HCT116 (cell line): Measurements from ENCODE around the gene FERMT1. TPM values are rescaled to one million over a fixed set of nuclear protein-coding genes. Genes with fewer than 3 reads are reported as not detected.

Experiments used
- ATAC-seq: fragments of 200-7000 bp; cut with Tn5 transposase; 2 replicates; pipeline ENCODE4 v1.9.1; 2020; ENCODE audit warnings: mild to moderate bottlenecking, moderate library complexity
- BruUV-seq: library from RNA; stranded (reverse); fragments of 400-500 nt; replicated peaks from 2 replicates; lab custom pipeline; 2021; lab: Mats Ljungman, UMichigan
- CTCF ChIA-PET: fragments of 300-600 bp; sonication (Branson Sonifier 250); formaldehyde crosslinking; loops from one replicate; lab custom pipeline; 2021; ENCODE audit warnings: antibody characterized with exemption; lab: Charles Lee
- POLR2A ChIA-PET: fragments of 300-600, 350-600 bp; sonication (Branson Sonifier 250); formaldehyde crosslinking; loops from one replicate; lab custom pipeline; 2021; ENCODE audit warnings: antibody characterized with exemption; lab: Charles Lee
- RAD21 ChIA-PET, 2 experiments: fragments of 300-600 bp; sonication (Branson Sonifier 250); formaldehyde crosslinking; loops; one replicate each; lab custom pipeline; 2023; ENCODE audit warnings: low total read pairs in 2 of 2; ENCODE audit not compliant: uncharacterized antibody in 2 of 2, unreplicated experiment in 2 of 2, low non-redundant PET in 1 of 2; lab: Charles Lee
- DNase-seq: peaks from one replicate; pipeline ENCODE4 v3.0.0-alpha.2; 2010; ENCODE audit warnings: low read depth, low spot score
- H2AFZ ChIP-seq: fragments of 200-600 bp; shearing (Covaris generic), sonication (generic); 2 replicates; pipeline ENCODE4 v1.6.1; 2017; ENCODE audit warnings: low read depth, mixed run types, mixed read lengths, antibody characterized with exemption, low read length; ENCODE audit not compliant: poor library complexity, severe bottlenecking
- H3K27ac ChIP-seq: 2 replicates; pipeline ENCODE4 v1.5.1; 2012; ENCODE audit warnings: low read depth, low read length
- H3K27me3 ChIP-seq: fragments of 200-600 bp; sonication (generic); 2 replicates; pipeline ENCODE4 v1.6.1; 2016; ENCODE audit warnings: mixed run types, low read length, mixed read lengths; ENCODE audit not compliant: insufficient read depth
- H3K36me3 ChIP-seq, 2 experiments: fragments of 200-500 bp in 1 of 2; fragments of 200-600 bp in 1 of 2; sonication (Bioruptor generic) in 1 of 2; sonication (generic) in 1 of 2; 2 replicates each; pipeline versions ENCODE4 v1.5.1 to v1.6.1; 2014 to 2016; ENCODE audit warnings: low read length in 2 of 2, inconsistent platforms in 1 of 2, mixed read lengths in 1 of 2, mixed run types in 1 of 2; ENCODE audit not compliant: insufficient read depth in 2 of 2, control insufficient read depth in 1 of 2
- H3K4me1 ChIP-seq, 2 experiments: fragments of 200-600 bp in 1 of 2; sonication (generic) in 1 of 2; 2 replicates each; pipeline versions ENCODE4 v1.5.1 to v1.6.1; 2012 to 2017; ENCODE audit warnings: low read length in 2 of 2, inconsistent platforms in 1 of 2, mild to moderate bottlenecking in 1 of 2, mixed read lengths in 1 of 2, mixed run types in 1 of 2, moderate library complexity in 1 of 2; ENCODE audit not compliant: insufficient read depth in 2 of 2, control insufficient read depth in 1 of 2
- H3K4me2 ChIP-seq: fragments of 200-600 bp; sonication (generic); 2 replicates; pipeline ENCODE4 v1.6.1; 2017; ENCODE audit warnings: mixed run types, low read length, mixed read lengths
- H3K4me3 ChIP-seq, 2 experiments: fragments of 200-600 bp in 1 of 2; sonication (generic) in 1 of 2; replicated peaks in 1 of 2; 2 replicates each; pipeline ENCODE4 v1.5.1; 2011 to 2016; ENCODE audit warnings: low read length in 2 of 2, control low read depth in 1 of 2, low read depth in 1 of 2, mild to moderate bottlenecking in 1 of 2, mixed read lengths in 1 of 2, mixed run types in 1 of 2
- H3K79me2 ChIP-seq: fragments of 200-600 bp; sonication (generic); 2 replicates; pipeline ENCODE4 v1.6.1; 2017; ENCODE audit warnings: mild to moderate bottlenecking, mixed run types, low read length, moderate library complexity, mixed read lengths; ENCODE audit not compliant: insufficient read depth
- H3K9ac ChIP-seq: fragments of 200-600 bp; sonication (generic); 2 replicates; pipeline ENCODE4 v1.6.1; 2016; ENCODE audit warnings: low read length, mixed read lengths
- H3K9me2 ChIP-seq: fragments of 200-600 bp; sonication (generic), shearing (Covaris generic); 2 replicates; pipeline ENCODE4 v1.6.1; 2017; ENCODE audit warnings: mixed run types, mild to moderate bottlenecking, moderate library complexity; ENCODE audit not compliant: insufficient read depth
- H3K9me3 ChIP-seq, 2 experiments: fragments of 200-500 bp in 1 of 2; fragments of 200-600 bp in 1 of 2; sonication (Bioruptor generic) in 1 of 2; sonication (generic) in 1 of 2; 2 replicates each; pipeline ENCODE4 v1.6.1; 2014 to 2017; ENCODE audit warnings: low read length in 2 of 2, mixed read lengths in 2 of 2, inconsistent platforms in 1 of 2, low read depth in 1 of 2, mild to moderate bottlenecking in 1 of 2, mixed run types in 1 of 2, moderate library complexity in 1 of 2; ENCODE audit not compliant: control insufficient read depth in 1 of 2, insufficient read depth in 1 of 2
- H4K20me1 ChIP-seq: fragments of 200-600 bp; sonication (generic), shearing (Covaris generic); 2 replicates; pipeline ENCODE4 v1.6.1; 2017; ENCODE audit warnings: mixed run types, mild to moderate bottlenecking, moderate library complexity; ENCODE audit not compliant: insufficient read depth
- CBX3 ChIP-seq: IDR thresholded peaks from 2 replicates; pipeline ENCODE4 v1.6.1; 2012; ENCODE audit warnings: low read depth
- CTCF ChIP-seq, 3 experiments: fragments of 200-600 bp in 1 of 3; sonication (generic) in 1 of 3; IDR thresholded peaks in 2 of 3; conservative IDR thresholded peaks in 1 of 3; 2 replicates each; pipeline ENCODE4 v1.5.1; 2012 to 2017; ENCODE audit warnings: low read depth in 2 of 3, low read length in 2 of 3, antibody characterized with exemption in 1 of 3, borderline replicate concordance in 1 of 3, control low read depth in 1 of 3, mild to moderate bottlenecking in 1 of 3, mixed read lengths in 1 of 3, mixed run types in 1 of 3, moderate library complexity in 1 of 3; ENCODE audit not compliant: insufficient read depth in 1 of 3
- EGR1 ChIP-seq: IDR thresholded peaks from 2 replicates; pipeline ENCODE4 v1.6.1; 2012; ENCODE audit warnings: low read depth
- EZH2 ChIP-seq: fragments of 200-600 bp; sonication (generic); IDR thresholded peaks from 2 replicates; pipeline ENCODE4 v1.6.1; 2017; ENCODE audit warnings: antibody characterized with exemption, mixed run types
- FOSL1 ChIP-seq: IDR thresholded peaks from 2 replicates; pipeline ENCODE4 v1.6.1; 2012; ENCODE audit warnings: low read depth
- POLR2A ChIP-seq: IDR thresholded peaks from 2 replicates; pipeline ENCODE4 v1.7.0; 2011; ENCODE audit warnings: borderline replicate concordance; ENCODE audit not compliant: insufficient read depth, insufficient read length; ENCODE audit errors: extremely low read depth
- POLR2AphosphoS5 ChIP-seq: IDR thresholded peaks from 2 replicates; pipeline ENCODE4 v1.6.1; 2011; ENCODE audit warnings: mild to moderate bottlenecking, low read depth, low read length, moderate library complexity
- RAD21 ChIP-seq: IDR thresholded peaks from 2 replicates; pipeline ENCODE4 v1.6.1; 2012; ENCODE audit warnings: low read depth, mild to moderate bottlenecking
- REST ChIP-seq: IDR thresholded peaks from 2 replicates; pipeline ENCODE4 v1.6.1; 2012; ENCODE audit warnings: low read depth
- SIN3A ChIP-seq: IDR thresholded peaks from 2 replicates; pipeline ENCODE4 v1.6.1; 2012; ENCODE audit warnings: low read depth
- SP1 ChIP-seq: IDR thresholded peaks from 2 replicates; pipeline ENCODE4 v1.6.1; 2012; ENCODE audit warnings: low read depth
- TCF7L2 ChIP-seq: IDR thresholded peaks from 2 replicates; pipeline ENCODE4 v1.7.0; 2011; ENCODE audit warnings: borderline replicate concordance, inconsistent platforms; ENCODE audit not compliant: insufficient read depth, insufficient read length; ENCODE audit errors: extremely low read depth
- intact Hi-C: fragments of 100-400 bp; cut with micrococcal nuclease; formaldehyde crosslinking; loops from 2 replicates; pipeline ENCODE4 v1.10.0; 2022
- total RNA-seq: library from RNA; stranded (reverse); gene quantifications from one replicate; pipeline ENCODE4 v1.2.1, GENCODE V29; 2021; ENCODE audit not compliant: unreplicated experiment

Gene FERMT1
- total RNA-seq, 1 experiment from 2014 or later, result 34.9 TPM

DNA sequence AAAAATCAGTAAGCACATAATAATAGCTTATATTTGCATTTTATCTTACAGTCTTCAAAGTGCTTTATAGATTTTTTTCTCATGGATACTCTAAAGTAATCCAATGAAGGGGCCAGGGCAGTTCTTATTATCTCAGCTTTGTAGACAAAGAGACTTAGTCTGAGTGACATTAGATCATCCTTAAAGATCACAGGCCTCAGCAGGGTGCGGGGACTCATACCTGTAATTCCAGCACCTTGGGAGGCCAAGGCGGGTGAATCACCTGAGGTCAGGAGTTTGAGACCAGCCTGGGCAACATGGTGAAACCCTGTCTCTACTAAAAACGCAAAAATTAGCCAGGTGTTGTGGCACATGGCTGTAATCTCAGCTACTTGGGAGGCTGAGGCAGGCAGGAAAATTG, 14.5 kb downstream of the FERMT1 start:
- Histone ChIP-seq H3K36me3 (peaks cover 28 to 51% of the 10 kb centered on the region in 2 experiments), H3K27ac (peak overlapping the region; percentile 18; the same call in 1 of the 2 replicates), H3K4me3 (no peak overlapping the region), H4K20me1 (no peaks in the 10 kb centered on the region), H3K9ac (no peak overlapping the region), H3K4me1 (peaks cover 5 to 14% of the 10 kb centered on the region in 2 experiments; a peak in 3 of 4 replicates), H3K27me3 (no peaks in the 10 kb centered on the region), H3K4me2 (peak overlapping the region; percentile 3; the same call in 1 of the 2 replicates), H3K79me2 (no peaks in the 10 kb centered on the region), H2AFZ (no peak overlapping the region), H3K9me3 (no peaks in the 10 kb centered on the region; a peak in 1 of 4 replicates), H3K9me2 (no peaks in the 10 kb centered on the region)
- DNase-seq, result no peak
- no TSS peak for BruUV-seq
- ChIA-PET CTCF (no interaction called here), POLR2A (no interaction called here), RAD21 (no interaction called here)
- TF ChIP-seq CBX3, result no peak
- no peak for TF ChIP-seq FOSL1
- no peak for TF ChIP-seq CTCF (IDR thresholded peaks at IDR 0.05 in 2 of 3, conservative IDR thresholded peaks at IDR 0.05 in 1 of 3; ENCODE audit: borderline replicate concordance in 1 of 3, insufficient read depth in 1 of 3, low read depth in 2 of 3, low read length in 2 of 3)
- TF ChIP-seq RAD21, result no peak
- no peak for TF ChIP-seq POLR2A
- TF ChIP-seq POLR2AphosphoS5, result no peak
- TF ChIP-seq EGR1, result no peak
- no peak for TF ChIP-seq TCF7L2
- no peak for TF ChIP-seq SP1
- no peak for TF ChIP-seq SIN3A
- TF ChIP-seq EZH2, result no peak
- no peak for TF ChIP-seq REST
- intact Hi-C loops, result no loop called here
- peak; percentile 74 for ATAC-seq
